HG02571 (cell line): ENCODE data around the gene OR1L6.

Source experiments
- ATAC-seq: cut with Tn5 transposase; IDR thresholded peaks from one replicate; pipeline ENCODE4 v1.9.1; 2021; ENCODE audit warnings: mild to moderate bottlenecking, moderate library complexity; ENCODE audit not compliant: unreplicated experiment

OR1L6 gene, protein sequence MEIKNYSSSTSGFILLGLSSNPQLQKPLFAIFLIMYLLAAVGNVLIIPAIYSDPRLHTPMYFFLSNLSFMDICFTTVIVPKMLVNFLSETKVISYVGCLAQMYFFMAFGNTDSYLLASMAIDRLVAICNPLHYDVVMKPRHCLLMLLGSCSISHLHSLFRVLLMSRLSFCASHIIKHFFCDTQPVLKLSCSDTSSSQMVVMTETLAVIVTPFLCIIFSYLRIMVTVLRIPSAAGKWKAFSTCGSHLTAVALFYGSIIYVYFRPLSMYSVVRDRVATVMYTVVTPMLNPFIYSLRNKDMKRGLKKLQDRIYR

DNA sequence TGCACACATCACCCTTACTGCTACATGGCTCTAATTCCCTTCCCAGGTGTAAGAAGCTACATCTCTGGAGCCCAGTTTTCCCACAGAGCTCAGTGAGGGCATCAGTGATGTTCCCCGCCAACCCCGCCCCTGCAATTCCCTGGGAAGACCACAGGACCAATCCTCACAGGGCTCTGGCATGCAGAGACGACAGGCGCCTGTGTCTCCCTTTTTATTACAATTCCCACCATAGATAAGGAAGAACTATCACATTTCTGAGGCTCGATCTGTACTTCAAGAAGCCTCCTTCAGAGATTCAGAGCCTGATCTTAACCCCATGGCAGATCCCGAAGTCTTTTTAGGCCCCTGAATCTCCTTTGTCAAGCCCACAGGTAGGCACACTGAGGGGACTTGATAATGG is at the start of gene OR1L6:
Gene OR1L6 (plus strand): TSS at position 301 of the 400 bp plus-strand sequence. CDS start 7,545 bp downstream, outside the sequence.
- no peak for ATAC-seq

DNA sequence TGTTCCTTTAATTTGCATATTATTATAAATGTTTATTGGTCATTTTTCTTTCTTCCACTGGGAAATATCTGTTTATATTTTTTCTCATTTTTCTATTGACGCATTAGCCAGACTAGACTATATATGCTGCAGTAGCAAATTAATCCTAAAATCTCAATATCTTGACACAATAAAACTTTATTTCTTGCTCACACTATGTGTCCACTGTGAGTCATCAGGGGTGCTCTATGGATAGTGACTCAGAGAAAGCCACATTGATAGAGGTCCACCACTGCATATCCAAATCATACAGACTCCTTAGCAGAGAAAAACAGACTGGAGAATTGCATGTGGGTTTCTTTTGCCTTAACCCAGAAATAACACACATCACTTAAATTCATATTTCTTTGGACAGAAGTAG is 46.4 kb upstream of the OR1L6 start:
- ATAC-seq = no peak

DNA sequence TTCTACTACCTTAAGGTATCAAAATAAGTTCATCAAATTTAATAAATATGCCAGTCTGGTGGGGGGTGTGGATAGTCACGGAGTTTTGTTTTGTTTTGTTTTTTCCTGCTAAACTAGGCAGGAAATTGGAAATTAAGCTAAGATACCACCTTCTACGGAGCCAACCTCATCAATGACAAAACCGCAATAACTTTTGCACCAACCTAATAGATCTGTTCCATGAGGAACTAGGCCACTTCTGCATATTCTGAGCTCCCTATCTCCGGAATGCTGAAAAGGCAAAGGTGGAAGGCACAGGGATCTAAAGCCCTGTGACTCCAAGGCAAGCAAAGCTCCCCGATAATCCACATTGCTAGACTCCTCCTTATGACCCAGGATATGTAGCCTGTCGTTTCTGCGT is 24.1 kb upstream of the OR1L6 start:
- ATAC-seq = no peak

DNA sequence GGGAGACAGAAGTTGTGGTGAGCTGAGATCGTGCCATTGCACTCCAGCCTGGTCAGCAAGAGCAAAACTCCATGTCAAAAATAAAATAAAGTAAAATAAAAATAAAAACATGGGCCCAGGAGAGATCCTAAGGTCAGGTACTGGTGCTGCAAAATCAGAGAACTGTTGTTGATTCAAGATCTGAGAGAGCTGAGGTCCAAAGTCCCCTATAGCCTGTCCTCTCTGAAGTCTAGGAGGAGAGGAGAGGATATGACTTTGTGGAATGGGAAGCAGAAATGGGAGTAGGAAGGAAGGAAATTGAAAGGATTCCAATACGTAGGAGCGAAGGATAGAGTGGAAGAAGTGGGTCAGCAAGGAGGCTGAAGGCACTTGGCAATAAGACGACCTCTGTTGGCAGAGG is 22.9 kb upstream of the OR1L6 start:
- no peak for ATAC-seq

DNA sequence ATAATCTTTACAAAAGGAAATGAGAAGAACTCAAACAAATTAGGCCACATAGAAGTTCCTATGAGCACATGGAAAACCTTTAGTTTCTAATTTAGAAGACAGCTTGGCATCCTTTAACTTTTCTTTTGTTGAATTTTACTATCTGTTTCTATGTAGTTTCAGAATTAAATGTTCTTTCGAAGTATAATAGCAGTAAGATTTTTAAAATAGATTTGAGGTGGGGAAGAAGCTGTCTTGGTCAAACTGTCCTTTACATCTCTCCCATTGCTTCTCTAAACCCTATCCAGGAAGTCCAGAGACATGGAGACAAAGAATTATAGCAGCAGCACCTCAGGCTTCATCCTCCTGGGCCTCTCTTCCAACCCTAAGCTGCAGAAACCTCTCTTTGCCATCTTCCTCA is 18.4 kb upstream of the OR1L6 start, which contains the start of gene OR1L4:
Gene OR1L4 (plus strand): TSS at position 301 of the 400 bp plus-strand sequence. CDS start 0 bp downstream, at position 301.
- ATAC-seq = no peak

DNA sequence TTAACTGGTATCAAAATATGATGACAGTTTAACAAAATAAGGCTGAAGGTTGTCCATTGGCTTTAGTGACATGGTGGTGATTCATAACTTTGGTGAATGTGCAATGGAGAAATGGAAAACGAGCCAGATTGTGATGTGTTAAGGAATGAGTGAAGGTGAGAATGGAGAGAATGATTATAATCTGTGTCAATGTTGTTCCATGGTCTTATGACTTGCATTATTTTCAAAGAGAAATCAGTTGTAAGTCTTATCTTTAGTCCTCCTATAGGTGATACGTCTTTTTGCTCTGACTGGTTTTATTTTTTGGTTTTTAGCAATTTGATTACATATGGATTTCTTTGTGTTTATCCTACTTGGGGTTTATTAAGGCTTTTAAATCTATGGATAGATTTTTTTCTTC is 12.7 kb downstream of the OR1L6 start:
- no peak for ATAC-seq

DNA sequence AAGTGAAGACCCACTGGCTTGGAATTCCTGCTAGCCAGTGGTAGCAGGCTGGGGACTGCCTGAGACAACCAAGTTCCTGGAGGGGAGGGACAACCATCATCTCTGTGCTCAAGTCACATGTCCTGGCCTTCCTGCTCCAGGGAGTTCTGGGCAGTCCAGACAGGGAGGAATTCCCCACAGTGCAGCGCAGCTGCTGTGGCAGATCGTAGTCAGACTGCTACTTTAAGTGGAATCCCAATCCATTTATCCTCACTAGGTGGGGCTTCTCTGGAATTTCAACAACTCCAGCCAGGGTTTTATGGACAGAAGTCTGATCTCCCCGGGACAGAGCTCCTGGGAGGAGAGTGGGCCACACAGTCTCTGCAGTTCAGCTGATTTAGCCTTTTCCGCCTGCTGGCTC is 25.7 kb downstream of the OR1L6 start:
- no peak for ATAC-seq

DNA sequence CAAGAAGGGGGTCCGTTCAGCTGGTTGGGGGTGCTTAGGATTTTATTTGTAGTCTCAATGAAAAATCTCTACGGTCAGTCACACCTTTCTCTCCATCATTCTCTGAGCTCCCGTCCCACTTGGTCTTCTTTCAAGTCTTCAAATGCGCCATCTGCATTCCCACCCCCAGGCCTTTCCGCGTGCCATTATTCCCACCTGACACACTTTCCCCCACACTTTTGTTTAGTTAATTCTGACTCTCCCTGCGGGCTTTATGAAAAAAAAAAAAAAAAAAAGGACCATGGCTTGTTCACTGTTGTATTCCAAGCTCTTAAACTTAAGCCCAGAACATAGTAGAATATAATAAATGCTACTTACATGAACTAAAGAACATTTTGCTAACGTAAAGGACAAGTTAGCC is 34.9 kb downstream of the OR1L6 start:
- ATAC-seq = no peak

DNA sequence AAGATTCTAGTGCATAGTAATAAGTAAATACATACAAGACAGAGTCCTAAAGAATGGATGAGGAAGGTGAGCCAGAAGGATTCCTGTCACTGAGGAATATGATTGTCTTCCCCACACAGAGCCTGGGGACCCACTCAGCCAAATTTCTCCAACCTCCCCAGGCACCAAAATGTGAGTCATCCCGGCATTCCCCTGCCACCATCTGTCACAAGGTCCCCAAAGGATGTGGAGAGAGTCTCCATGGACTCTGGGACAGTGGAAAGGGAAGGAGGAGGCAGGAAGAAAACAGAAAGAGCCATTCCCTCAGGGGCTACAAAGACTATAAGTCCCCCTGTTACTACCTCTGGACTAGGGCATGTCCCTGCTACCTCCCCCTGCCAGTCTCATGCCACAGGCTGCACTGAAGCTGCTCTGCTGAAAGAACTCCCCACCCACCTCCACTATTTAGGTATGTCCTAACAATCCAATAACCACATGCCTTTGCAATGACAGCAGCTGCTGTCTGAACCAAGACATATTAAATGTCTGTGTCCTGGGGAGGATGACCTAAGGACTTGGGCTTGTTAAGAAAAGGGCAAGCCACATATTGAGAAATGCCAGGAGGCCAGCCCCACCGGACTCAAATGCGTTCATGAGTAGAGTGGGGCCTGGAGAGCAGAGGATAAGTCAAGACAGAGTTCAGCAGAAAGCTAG is 36.0 kb downstream of the OR1L6 start:
- ATAC-seq = no peak

DNA sequence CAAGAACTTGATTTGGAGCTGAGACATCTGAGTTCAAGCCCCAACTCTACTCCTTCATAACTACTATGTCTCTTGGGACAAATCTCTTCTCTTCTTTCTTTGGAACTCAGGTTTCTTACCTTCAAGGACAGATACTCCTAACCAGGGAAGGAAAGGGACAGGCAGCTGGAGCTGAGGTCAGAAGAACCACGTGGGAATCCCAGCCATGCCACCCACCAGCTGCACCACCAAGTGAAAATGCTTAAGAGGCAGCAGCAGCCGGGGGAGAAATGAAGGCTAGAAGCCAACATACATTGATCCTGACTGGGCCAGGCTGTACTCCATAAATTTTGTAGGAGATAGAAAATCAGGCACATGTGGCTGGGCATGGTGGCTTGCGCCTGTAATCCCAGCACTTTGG is 37.1 kb downstream of the OR1L6 start:
- no peak for ATAC-seq

DNA sequence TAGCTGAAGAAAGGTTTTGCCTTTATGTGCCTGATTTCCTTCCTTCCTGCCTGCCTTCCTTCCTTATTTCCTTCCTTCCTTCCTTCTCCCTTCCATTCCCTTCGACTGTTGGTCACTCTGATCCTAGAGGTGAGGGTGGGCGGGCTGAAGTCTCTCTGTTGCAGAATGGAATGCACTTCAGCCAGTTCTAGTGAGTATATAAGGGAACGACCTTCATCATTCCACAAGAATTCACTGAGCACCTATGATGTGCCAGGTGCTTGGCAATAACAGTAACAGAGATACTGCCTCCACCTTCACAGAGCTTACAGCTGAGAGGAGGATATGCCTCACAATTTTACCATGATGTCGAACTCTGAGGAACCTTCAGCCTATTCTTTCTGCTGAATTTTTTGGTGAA is 37.9 kb downstream of the OR1L6 start:
- no peak for ATAC-seq

DNA sequence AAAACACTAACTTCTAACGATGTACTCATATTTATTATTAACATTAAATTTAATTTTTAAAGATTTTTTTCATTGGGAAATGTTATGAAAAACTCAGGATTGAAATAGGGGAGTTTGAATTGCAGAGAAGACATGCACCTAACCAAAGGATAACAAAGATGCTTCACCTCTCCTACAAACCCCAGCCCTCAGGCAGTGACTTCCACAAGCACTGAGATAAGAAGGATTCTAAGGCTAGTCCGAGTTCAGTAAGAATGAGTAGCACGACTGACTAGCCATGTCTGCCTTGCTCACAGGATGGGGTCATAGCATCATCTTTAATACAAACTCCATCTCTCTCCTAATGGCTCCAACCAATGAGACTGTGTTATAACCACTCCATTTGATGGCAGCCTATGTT is 39.6 kb downstream of the OR1L6 start:
- ATAC-seq = no peak

DNA sequence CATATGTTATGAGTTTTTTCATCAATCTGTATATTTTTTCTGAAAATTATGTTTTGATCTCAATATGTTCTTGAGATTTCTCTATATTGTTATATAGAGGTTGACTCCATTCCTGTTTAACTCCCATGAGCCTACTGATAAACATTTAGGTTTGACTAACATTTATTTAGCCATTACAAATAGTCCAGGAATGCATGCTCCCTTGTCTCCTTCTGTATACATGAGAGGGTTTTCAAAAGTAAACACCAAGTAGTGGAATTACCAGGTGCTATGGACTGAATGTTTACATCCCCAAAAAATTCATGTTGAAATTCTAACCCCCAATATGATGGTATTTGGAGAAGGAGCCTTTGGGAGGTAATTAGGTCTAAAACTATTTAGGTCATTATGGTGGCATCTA is 43.2 kb downstream of the OR1L6 start:
- ATAC-seq = no peak

DNA sequence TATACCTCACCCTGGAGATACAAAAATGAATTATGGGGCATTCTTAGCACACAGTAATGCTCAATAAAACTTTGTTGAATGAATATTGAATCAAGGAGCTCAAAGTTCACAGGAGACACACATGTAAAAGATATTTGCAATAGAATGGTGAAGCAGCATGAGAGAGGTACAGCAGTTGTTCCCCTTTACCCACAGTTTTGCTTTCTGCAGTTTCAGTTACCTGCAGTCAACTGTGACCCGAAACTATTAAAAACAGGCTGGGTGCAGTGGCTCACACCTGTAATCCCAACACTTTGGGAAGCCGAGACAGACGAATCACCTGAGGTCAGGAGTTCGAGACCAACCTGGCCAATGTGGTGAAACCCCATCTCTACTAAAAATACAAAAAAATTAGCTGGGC is 44.2 kb downstream of the OR1L6 start:
- no peak for ATAC-seq

DNA sequence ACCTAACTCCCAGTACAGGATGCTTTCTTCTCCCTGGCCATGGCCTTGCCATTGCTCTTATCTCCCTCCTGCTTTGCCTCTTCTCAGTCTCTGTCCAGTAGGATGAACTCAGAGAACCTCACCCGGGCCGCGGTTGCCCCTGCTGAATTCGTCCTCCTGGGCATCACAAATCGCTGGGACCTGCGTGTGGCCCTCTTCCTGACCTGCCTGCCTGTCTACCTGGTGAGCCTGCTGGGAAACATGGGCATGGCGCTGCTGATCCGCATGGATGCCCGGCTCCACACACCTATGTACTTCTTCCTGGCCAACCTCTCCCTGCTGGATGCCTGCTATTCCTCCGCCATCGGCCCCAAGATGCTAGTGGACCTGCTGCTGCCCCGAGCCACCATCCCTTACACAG is 46.7 kb downstream of the OR1L6 start, which contains the start of gene OR5C1:
Gene OR5C1 (plus strand): TSS at position 103 of the 400 bp plus-strand sequence. CDS start 0 bp downstream, at position 103.
- no peak for ATAC-seq

DNA sequence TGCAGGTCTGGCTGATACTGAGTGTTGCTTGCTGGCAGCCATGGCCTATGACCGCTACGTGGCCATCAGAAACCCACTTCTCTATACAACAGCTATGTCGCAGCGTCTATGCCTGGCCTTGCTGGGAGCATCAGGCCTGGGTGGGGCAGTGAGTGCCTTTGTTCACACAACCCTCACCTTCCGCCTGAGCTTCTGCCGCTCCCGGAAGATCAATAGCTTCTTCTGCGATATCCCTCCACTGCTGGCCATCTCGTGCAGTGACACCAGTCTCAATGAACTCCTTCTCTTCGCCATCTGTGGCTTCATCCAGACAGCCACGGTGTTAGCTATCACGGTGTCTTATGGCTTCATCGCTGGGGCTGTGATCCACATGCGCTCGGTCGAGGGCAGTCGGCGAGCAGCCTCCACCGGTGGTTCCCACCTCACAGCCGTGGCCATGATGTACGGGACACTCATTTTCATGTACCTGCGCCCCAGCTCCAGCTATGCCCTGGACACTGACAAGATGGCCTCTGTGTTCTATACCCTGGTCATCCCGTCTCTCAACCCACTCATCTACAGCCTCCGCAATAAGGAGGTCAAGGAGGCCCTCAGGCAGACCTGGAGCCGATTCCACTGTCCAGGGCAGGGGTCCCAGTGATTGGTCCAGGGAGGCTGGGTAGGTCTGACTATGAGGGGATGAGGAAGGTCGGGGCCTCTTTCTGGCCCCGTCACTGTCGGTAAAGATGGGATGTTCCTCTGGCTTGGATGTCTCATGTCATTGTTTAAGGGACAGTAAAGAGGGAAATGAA is 47.3 kb downstream of the OR1L6 start:
- no peak for ATAC-seq

DNA sequence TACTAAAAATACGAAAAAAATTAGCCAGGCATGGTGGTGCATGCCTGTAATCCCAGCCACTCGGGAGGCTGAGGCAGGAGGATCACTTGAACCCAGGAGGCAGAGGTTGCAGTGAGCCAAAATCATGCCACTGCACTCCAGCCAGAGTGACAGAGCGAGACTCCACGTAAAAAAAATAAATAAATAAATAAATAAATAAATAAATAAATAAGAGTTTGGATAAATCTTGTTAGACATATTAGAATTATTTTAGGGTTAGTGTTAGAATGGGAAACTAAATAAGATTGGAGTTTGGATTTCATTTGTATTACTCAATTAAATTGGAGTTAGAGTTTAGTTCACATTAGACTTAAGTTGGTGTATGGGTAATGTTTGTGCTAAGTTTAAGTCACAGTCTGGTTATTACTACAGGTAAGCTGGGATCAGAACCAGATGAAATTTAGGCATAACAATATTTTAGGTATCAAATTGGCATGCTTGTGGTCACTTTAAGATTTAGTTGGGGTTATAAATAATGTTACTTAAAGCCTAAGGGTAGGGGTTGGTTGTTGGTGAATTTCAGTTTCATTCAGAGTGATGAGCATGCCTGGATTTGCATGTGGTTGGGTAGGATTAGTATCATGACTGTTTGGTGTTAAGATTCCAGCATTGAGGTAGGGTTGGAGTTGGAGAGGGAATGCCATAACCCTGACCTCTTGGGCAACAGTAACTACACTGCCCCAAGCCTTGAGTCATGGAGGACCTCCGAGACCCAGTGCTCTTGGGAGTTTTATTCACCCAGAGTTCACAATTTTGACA is 50.0 kb downstream of the OR1L6 start:
- ATAC-seq = no peak

DNA sequence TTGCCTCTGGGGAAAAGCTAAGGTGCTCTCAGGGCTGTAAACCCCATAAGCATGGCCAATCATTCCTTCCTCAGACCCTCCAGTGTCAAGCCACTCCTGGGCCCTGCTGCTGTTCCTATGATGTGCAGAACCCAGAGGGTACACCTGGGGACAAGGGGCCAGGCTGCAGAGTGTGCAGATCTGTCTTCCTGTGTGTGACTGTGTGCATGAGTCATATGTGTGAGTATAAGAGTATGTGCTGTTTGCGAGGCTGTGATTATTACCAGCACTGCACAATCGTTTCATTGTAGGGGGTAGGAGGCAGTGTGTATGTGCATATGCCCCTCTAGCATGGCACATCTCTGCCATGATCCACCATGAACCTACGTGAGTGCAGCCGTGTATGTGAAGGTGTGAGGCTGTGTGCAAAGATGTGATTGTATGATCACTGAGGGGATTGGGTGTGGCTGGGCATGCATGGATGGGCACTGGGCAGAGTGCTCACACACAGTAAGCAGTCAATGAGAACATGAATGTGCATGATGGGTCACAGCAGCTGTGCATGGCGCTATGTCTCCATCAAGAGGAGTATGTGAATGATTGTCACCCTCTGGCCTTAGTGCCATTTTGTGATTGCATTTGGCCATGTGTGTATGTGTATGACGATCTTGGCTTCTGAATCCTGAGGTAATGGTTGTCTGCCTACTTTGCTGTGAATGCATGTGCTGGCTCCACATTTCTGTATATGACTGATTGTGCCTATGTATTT is 55.4 kb downstream of the OR1L6 start:
- ATAC-seq = no peak
